Measurements from ENCODE around the gene AGR3. TPM values are rescaled to one million over a fixed set of nuclear protein-coding genes. Genes with fewer than 3 reads are reported as not detected.

AGR3 gene
- not detected in 2 replicates for total RNA-seq (2014; rRNA removed; shearing (Covaris generic))
- not detected in 2 replicates for polyA plus RNA-seq (2015; cell fraction: cytosol; rRNA removed)
- polyA plus RNA-seq (2015; cell fraction: nucleus; rRNA removed) = not detected in 2 replicates

DNA sequence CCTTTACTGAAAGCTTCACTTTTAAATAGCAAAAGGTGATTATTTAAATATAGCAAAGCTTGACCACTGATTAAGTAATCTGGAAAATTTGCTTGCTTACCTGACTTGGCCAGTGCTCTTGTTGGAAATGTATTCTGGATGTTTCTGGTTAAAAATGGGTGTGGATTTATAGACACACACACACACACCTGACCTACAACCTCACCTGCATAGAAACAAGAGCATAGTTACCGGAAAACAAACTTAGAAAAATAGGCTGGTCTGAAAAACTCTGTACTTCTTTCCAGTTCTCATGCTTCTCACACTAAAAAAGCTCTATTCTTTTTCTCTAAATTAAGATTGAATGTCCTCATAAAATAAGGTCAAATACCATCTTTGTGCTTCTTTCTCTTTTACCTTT lies at the start of gene AGR3:
Gene AGR3, minus strand, starts transcription at position 140 of the 400 bp plus-strand sequence. CDS start 3,365 bp downstream, outside the sequence.
- no peak for DNase-seq (ENCODE audit: low read depth)

DNA sequence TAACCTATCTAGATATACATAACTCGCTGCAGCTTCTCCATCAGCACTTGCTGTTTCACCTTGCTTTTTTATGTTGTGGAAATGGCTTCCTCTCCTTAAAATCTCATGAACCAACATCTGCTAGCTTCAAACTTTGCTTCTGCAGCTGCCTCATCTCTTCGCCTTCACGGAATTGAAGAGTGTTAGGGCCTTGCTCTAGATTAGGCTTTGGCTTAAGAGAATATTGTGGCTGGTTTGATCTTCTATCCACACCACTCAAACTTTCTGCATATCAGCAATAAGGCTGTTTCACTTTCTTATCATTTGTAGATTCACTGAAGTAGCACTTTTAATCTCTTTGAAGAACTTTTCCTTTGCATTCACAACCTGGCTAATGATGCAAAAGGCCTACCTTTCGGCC lies 49.2 kb upstream of the AGR3 start:
- DNase-seq (ENCODE audit: low read depth) = no peak

DNA sequence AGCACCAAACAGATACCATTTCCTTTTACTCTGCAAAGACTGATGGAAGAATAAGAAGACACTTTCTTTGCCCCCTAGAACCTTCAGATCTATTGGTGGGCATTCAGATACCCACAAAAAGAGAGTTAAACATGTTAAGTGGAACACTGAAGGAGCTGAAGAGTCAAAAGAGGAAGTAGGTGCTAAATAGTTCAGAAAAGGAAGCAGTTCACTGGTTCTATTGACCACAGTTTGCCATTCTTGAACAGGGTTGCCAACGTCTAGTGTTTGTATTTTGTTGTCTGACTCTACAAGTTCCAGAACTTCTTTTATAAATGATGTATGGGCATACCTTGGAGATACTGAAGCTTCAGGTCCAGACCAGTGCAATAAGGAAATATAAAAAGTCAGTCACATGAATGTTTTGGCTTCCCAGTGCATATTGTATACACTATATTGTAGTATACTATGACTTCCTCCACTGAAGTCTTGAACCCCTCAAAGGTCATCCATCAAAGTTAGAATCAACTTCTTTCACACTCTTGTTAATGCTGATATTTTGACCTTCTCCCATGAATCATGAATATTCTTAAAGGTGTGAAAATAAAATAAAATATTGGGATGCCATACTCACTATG lies 47.5 kb upstream of the AGR3 start:
- DNase-seq (ENCODE audit: low read depth) = no peak

DNA sequence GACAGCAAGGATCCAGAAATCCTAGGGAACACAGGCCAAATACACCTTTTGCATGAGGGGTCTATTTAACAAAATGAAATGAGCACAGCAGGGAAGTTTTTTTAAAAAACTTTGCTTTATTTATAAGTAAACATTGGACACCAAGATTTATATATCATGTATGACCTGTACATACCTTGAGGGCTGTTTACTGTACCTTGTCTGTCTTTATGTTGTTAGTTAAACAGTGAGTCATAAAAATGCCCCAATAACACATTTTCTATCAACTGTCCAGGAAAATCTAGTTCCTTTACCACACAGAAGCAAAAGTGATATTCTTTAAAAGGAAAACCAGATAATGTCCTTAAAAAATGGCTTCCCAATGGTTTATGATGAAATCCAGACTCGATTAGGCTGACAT lies 45.1 kb upstream of the AGR3 start:
- no peak for DNase-seq (ENCODE audit: low read depth)

DNA sequence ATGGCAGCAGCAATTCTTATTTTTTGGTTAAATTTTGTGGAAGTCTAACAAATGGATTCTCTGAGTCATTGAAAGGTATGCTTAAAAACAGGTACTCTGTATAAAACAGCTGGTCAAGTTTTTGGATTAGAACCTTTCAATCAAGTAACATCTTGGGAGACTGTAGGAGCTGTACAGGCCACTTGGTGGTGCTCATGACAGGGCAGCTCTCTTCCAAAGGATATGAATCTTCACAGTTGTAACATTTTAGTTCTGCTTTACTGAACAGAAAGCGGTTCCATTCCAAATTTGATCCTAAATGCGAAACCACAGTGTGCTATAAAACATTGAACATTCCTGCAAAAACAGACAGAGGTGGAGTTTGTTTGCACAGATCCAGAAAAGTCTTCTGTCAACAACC lies 44.5 kb upstream of the AGR3 start:
- DNase-seq (ENCODE audit: low read depth) = peak; percentile 29

DNA sequence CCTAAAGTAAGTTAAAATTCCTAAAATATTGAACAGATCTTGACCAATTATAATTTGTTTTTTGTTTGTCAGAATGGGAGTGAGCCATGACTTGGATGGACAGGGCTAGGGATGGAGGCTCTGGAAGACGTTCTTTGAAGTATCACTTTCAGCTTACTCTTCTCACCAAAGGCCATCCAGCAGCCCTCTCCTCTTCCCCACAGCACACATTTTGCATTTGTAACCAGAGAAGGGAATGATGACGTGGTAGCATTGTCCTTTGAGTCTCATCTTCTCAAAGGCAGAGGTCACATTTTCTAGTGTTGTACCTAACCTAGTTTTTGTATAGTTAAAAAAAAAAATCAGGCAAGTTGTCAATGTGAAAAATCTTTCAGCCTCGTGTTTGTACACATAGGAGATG lies 43.8 kb upstream of the AGR3 start:
- DNase-seq (ENCODE audit: low read depth) = no peak

DNA sequence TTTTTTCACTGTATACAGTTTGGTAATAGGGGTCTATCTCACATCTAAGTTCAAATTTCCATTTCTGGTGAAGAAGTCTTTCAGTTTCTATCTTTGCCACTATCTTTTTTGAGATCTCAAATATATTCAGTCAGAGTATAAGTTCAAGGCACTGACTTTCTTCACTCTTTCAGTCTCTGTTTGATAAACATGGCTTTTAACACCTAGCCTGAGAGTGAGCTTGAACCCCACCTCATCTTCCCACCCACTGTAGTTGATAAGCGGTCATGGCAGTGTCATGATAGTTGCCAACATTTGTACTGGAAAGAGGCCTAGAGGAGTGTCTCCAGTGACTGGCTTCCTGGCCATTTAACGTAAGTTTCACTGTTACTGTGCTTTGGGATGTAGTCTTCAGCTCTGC lies 41.2 kb upstream of the AGR3 start:
- no peak for DNase-seq (ENCODE audit: low read depth)

DNA sequence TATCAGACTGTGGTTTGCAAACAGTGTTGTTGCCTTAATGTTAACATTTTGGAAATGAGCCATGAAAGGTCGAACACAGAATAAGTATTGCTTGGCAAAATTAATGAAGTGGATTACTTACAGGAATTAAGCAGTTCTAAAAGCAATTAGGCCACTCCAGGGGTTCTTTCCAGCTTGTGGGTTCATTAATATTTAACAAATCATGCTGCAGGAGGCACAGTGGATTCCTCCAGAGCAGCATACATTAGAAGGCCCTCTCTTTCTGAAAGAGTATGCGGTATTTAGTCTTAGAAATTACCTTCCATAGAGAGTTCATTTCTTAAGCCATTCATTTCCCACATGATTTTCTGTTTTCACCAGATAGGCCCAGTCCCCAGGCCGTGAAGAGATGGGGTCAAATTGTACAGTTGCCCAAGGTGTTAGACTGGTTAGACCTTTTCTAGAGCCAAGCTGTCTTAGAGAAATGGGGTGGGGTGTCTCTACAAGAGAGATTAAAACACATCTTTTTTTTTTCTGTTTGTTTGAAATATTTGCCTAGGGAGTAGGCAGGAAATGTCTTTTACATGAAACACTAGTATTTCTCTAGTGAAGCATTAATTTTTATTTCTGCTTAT lies 40.0 kb upstream of the AGR3 start:
- no peak for DNase-seq (ENCODE audit: low read depth)

DNA sequence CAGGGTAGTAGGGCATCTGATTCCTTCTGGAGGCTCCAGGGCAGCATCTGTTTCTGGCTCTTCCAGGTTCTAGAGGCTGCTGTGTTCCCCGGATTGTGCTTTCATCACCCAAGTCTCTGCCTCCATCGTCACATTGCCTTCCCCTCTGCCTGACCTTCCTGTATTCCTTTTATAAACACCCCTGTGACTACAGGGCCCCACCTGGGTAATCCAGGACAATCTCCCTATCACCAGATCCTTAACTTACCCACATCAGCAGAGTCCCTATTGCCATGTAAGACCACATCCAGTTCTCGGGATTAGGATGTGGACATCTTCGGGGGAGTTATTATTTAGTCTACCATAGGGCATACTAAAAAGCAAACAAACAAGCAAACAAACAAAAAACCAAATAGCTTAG lies 39.4 kb upstream of the AGR3 start:
- DNase-seq (ENCODE audit: low read depth) = no peak

DNA sequence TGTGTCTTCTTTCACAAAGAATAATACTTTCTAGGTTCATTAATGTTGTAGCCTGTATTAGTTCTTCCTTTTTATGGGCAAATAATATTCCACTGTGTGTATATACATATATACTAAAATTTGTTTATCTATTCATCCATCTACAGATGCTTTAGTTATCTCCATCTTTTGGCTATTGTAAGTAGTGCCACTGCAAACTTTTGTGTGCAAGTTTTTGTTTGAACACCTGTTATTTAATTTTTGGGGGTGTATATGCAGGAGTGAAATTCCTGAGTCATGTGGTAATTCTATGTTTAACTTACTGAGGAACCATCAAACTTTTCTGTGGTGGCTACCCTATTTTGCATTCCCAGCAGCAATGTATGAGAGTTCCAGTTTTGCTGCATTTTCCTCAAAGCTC lies 37.7 kb upstream of the AGR3 start:
- DNase-seq (ENCODE audit: low read depth) = no peak

DNA sequence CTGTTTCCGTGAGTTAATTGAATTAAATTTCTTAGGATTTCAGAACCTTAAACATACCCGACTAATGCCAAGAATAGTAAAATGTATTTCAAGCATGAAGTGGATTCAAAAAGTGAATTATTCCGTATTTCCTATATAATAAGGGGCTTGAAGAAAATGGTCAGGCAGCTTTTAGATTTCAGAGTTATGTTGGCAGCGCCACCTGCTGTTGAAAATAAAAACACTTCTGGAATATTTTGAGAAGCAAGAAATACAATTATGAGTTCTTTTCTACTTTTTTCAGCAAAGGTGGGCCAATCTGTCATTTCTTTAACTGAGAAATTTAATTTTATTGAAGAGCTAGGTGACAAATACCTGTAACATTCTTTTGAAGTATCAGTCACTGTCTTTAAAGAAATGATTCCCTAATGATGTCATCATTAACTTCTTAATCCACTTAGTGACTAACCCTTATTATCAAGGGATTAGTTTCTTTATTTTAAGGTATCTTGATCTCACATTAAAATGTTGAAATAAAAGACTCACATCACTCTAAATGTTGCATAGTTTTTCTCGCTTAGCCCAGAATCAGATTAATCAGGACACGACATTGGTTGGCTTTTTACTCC lies 36.6 kb upstream of the AGR3 start:
- peak; percentile 36 for DNase-seq (ENCODE audit: low read depth)

DNA sequence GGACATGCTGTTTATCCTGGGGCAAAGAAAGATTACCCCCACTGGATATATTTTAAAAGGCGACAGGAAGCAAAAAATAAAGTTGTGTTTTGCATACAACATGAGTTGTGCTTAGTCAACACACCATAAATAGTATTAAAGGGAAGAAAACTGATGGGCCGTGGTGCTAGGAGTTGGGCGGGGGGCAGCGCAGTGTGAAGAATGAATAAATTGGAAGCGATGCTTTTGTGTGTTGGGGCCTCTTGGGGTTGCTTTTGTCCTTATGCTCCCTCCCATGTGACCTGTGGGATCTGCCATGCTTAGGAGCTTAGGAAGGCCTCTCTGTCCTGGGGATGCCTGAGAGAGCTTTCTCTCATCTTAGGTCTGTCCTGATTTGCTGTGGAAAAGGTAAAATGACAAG lies 35.0 kb upstream of the AGR3 start:
- DNase-seq (ENCODE audit: low read depth) = no peak

DNA sequence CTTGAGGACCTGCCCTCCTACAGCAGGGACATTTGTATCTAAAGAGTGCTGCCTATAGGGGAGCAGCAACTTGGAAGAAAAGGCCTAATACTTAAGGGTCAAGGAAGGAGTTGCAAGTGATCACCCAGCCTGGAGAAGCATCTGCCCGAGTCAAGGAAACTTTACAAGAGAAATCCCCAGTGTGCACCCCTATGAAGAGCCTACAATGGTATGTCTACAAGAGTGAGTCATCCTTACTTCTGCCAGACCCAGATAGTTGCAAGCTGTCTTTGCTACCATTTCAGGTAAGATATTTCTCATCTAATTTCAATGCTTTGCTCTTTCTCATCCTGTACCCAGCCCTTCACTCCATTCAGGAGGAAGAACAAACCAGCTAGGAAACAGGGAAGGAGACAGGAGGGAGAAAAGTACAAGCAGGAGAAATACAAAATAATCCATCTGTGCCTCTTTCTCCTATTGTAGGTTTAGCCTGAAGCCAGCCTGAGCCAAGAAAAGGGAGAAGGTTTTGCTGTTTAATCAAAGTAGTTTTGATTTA lies 34.4 kb upstream of the AGR3 start:
- peak; percentile 70 for DNase-seq (ENCODE audit: low read depth)

DNA sequence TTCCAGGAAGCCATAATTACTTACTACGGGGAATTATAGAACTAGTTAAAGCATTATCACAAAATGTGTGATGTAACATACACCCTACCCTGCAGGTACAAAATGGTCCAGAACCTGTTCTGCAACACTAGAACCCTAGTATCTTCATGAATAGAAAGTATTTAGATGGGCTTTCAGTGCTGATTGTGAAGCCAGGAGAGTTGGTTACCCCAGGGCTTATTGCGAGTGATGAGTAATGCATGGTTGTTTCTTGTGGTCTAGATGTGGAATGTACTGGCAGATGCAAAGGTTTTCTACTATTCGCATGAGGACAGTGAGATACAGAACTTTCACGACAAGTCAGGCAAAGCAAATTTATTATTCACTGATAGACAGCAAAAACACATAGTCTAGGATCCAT lies 33.6 kb upstream of the AGR3 start:
- peak; percentile 73 for DNase-seq (ENCODE audit: low read depth)

DNA sequence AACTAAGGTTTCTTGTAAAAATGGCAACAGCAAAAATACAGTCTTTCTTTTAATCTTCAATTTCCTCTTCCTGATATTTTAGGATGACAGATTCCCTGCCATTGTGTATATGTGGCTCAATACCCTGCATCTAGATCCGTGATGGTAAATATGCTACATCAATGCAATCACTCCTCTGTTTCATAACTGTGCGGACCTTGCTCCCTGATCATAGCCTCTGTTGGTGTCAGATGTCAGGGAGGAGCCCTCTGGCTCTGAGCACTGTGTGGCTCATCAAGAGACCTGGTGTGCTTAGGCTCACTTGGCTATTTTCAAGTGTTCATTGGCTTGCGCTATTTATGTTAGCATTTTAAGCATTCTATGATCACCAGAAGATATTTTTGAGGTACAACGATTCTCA lies 33.0 kb upstream of the AGR3 start:
- DNase-seq (ENCODE audit: low read depth) = no peak

DNA sequence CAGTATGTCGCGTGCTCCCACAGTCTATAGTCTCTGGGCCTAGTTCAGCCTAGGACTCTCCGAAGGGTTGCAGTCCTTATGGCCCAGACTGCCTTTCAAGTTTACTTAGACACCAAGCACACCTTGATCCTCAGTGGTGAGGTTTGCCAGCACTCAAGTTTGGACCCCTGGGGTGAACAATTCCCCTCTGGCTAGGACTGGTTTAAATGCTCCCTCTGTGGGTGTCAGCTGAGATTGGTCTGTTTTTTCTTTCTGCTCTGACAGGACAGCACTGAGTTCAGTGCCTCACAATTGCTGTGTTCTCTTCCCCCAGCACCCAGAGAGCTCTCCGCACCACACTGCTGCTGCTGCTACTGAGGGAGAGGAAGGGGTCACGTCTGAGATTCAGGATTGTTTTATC lies 31.9 kb upstream of the AGR3 start:
- no peak for DNase-seq (ENCODE audit: low read depth)

DNA sequence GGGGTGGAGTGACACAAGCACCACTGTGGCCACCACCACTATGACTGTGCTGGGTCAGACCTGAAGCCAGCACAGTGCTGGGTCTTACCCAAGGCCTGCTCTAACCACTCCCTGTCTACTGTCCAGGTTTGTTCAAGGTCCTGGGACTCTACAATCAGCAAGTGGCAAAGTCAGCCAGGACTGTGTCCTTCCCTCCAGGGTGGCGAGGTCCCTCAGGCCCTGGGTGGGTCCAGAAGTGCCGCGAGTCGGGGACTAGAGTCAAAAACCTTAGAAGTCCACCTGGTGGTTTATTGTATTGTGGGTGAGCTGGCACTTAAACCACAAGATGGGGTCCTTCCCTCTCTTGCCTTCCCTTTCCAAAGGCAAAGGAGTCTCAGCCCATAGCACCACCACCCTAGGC lies 30.8 kb upstream of the AGR3 start:
- no peak for DNase-seq (ENCODE audit: low read depth)

DNA sequence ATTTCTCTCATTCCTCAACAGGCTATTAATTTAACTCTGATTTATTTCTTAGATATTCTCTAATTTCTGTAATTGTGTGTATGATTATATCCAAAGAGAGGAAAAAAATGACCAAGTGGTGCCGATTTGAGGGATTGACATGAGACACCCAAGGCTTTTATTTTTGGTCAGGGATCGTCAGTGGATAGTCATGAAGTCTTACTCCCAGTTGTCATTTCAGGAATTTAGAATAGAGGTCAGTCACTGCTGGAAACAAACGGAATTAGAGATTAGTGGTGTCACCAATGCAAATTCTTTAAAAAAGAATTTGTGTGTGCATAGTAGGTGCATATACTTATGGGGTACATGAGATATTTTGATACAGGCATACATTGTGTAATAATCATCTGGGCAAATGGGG lies 26.8 kb upstream of the AGR3 start:
- no peak for DNase-seq (ENCODE audit: low read depth)

DNA sequence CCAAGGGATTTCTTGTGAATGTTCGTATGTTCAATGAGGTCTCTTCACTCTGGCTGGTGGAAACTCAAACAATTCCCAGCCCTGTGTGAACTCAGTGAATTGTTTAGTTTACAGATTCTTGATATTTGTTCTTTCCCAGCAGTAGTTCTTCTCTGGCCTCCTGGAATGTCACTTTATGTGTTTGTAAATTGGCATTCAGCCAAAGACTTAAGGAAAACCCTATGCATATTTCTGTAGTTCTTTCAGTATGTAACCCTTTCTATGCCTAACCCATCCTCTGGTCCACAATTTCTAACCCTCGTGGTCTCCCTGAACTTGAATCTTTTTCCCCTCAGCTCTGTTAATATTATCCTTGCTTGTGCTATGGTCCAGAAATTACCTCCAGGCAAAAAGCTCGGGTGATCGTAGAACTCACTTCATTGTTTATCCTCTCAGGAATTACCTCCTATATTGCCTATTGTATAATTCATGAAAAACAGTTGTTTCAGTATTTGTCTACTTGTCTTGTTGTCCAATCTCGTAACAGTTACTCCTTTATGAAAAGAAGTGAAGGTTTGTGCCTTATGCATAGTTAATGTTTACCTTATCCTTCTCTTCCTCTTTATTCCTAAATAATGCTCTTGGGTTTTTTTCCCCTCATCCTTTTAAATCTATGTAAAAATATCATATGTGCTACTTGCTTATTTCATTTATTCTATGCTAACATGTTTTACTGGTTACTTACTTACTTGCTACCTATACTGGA lies 23.7 kb upstream of the AGR3 start:
- DNase-seq (ENCODE audit: low read depth) = no peak

DNA sequence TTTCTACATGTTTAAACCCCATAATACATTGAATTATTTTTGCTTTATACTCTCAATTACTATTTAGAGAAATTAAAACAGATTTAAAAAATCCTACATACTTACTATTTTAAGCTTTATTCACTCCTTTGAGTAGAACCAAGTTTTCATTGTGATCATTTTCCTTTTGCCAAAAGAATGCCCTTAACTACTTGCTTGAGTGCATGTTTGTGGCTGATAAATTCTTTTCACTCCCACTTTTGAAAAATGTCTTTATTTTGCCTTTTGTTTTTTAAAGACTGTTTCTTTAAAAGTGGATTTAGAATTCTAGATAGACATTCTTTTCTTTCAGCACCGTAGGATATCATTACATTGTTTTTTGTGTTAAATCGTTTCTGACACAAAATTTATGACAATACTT lies 22.3 kb upstream of the AGR3 start:
- DNase-seq (ENCODE audit: low read depth) = no peak

DNA sequence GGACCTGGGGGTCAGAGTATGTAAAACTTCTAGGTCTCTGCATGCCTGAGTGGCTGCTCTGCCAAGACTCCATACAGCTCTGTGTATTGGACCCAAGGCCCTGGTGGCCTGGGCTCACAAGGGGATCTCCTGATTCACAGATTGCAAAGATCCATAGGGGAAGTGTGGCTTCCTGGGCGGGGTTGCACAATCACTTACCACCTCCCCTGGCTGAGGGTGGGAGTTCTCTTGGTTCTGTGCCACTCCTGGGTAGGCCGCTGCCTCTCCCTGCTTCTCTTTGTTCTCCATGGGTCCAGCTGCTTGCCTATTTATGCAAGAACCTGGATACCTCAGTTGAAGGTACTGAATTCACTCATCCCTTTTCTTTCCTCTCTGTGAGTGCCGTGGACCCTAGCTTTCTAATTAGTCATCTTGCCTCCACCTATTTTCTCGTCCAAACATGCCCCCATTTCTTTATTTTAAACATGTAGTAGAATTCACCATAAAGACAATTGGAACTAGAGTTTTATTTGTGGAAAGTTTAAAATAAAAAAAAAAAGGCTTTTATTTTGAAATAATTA lies 18.5 kb upstream of the AGR3 start:
- no peak for DNase-seq (ENCODE audit: low read depth)
